CD4-positive, alpha-beta T cell (primary cell): ENCODE data around the gene AGMO. TPM values are rescaled to one million over a fixed set of nuclear protein-coding genes. Genes with fewer than 3 reads are reported as not detected.

Experiments
- ATAC-seq: fragments of 200-7000 bp; cut with Tn5 transposase; one replicate; pipeline ENCODE4 v1.10.0; 2022; ENCODE audit warnings: mild to moderate bottlenecking; ENCODE audit not compliant: poor library complexity
- CTCF ChIA-PET: fragments of 350-600 bp; sonication (Branson Sonifier 250); formaldehyde crosslinking; loops from one replicate; lab custom pipeline; 2021; ENCODE audit warnings: antibody characterized with exemption, inconsistent platforms; lab: Charles Lee
- POLR2A ChIA-PET: fragments of 350-600 bp; sonication (Branson Sonifier 250); formaldehyde crosslinking; loops from one replicate; lab custom pipeline; 2021; ENCODE audit warnings: antibody characterized with exemption, inconsistent platforms; lab: Charles Lee
- DNase-seq, 14 experiments: peaks; one replicate each; pipeline ENCODE4 v3.0.0-alpha.2; 2013 to 2020; ENCODE audit warnings: mixed read lengths in 2 of 14
- H3K27ac ChIP-seq, 2 donors: one replicate each; pipeline versions ENCODE4 v1.5.1 to v1.7.0; 2013; ENCODE audit warnings: low read length in 2 of 2, low read depth in 1 of 2, mild to moderate bottlenecking in 1 of 2
- H3K27me3 ChIP-seq, 2 experiments: 1 replicate in 1 of 2; 2 replicates in 1 of 2; pipeline versions ENCODE4 v1.6.1 to v1.7.0; 2013; ENCODE audit warnings: low read length in 2 of 2, control low read depth in 1 of 2, mild to moderate bottlenecking in 1 of 2, moderate library complexity in 1 of 2; ENCODE audit not compliant: insufficient read depth in 2 of 2, control insufficient read depth in 1 of 2
- H3K36me3 ChIP-seq: one replicate; pipeline ENCODE4 v1.6.1; 2013; ENCODE audit warnings: low read length, control low read depth; ENCODE audit not compliant: insufficient read depth
- H3K4me1 ChIP-seq: one replicate; pipeline ENCODE4 v1.6.1; 2013; ENCODE audit warnings: low read length, control low read depth; ENCODE audit not compliant: insufficient read depth
- H3K4me3 ChIP-seq: one replicate; pipeline ENCODE4 v1.5.1; 2013; ENCODE audit warnings: mild to moderate bottlenecking, low read length, moderate library complexity
- H3K9me3 ChIP-seq, 2 experiments: 1 replicate in 1 of 2; 2 replicates in 1 of 2; pipeline versions ENCODE4 v1.6.1 to v1.7.0; 2013; ENCODE audit warnings: low read length in 2 of 2, mild to moderate bottlenecking in 2 of 2, control low read depth in 1 of 2, moderate library complexity in 1 of 2; ENCODE audit not compliant: control insufficient read depth in 1 of 2, insufficient read depth in 1 of 2
- H3K27ac Mint-ChIP-seq: one replicate; pipeline ENCODE4 v1.8.0; 2020; ENCODE audit warnings: mixed read lengths
- H3K27me3 Mint-ChIP-seq: one replicate; pipeline ENCODE4 v1.8.0; 2021; ENCODE audit warnings: mixed read lengths
- H3K36me3 Mint-ChIP-seq: one replicate; pipeline ENCODE4 v1.8.0; 2021; ENCODE audit warnings: low read depth, mixed read lengths
- H3K4me1 Mint-ChIP-seq: one replicate; pipeline ENCODE4 v1.8.0; 2021; ENCODE audit warnings: low read depth, mixed read lengths
- H3K4me3 Mint-ChIP-seq: one replicate; pipeline ENCODE4 v1.8.0; 2020; ENCODE audit warnings: mild to moderate bottlenecking, mixed read lengths
- H3K9me3 Mint-ChIP-seq: one replicate; pipeline ENCODE4 v1.8.0; 2020; ENCODE audit warnings: mixed read lengths
- intact Hi-C, 2 experiments: fragments of 100-400 bp; cut with DNase I in 1 of 2; cut with micrococcal nuclease in 1 of 2; formaldehyde crosslinking; loops; one replicate each; pipeline versions ENCODE4 v1.15.1 to v1.9.0; 2023 to 2025; cut with DNase I, micrococcal nuclease
- total RNA-seq, 174 experiments: library from RNA in 2 of 174; stranded (reverse) in 2 of 174; gene quantifications; one replicate each; pipeline ENCODE4 v1.2.3 and lab custom pipeline; 2021 to 2026
- TF ChIP-seq, protein P1 (sequence below): fragments of 200-600 bp; IDR thresholded peaks from one replicate; pipeline ENCODE4 v1.8.0; 2022; ENCODE audit warnings: antibody characterized with exemption, mild to moderate bottlenecking

Gene AGMO
- total RNA-seq, 2 experiments from 2014 or later: not detected

GRCh38 chr7:15485431-15485830, 76.4 kb downstream of the AGMO start:
- Histone ChIP-seq H3K36me3 (no peaks in the 10 kb centered on the region), H3K4me1 (no peaks in the 10 kb centered on the region), H3K9me3 (peaks cover 0 to 3% of the 10 kb centered on the region in 2 experiments), H3K27me3 (no peaks in the 10 kb centered on the region), H3K27ac (no peak overlapping the region), H3K4me3 (no peak overlapping the region)
- no peak for DNase-seq
- H3K27me3 Mint-ChIP-seq: no peaks in the 10 kb centered on the region
- no peaks in the 10 kb centered on the region for H3K4me1 Mint-ChIP-seq
- H3K36me3 Mint-ChIP-seq: no peaks in the 10 kb centered on the region
- ATAC-seq: no peak
- TF ChIP-seq, protein P1, sequence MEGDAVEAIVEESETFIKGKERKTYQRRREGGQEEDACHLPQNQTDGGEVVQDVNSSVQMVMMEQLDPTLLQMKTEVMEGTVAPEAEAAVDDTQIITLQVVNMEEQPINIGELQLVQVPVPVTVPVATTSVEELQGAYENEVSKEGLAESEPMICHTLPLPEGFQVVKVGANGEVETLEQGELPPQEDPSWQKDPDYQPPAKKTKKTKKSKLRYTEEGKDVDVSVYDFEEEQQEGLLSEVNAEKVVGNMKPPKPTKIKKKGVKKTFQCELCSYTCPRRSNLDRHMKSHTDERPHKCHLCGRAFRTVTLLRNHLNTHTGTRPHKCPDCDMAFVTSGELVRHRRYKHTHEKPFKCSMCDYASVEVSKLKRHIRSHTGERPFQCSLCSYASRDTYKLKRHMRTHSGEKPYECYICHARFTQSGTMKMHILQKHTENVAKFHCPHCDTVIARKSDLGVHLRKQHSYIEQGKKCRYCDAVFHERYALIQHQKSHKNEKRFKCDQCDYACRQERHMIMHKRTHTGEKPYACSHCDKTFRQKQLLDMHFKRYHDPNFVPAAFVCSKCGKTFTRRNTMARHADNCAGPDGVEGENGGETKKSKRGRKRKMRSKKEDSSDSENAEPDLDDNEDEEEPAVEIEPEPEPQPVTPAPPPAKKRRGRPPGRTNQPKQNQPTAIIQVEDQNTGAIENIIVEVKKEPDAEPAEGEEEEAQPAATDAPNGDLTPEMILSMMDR: no peak
- no peak overlapping the region for H3K4me3 Mint-ChIP-seq
- no peak overlapping the region for H3K27ac Mint-ChIP-seq
- intact Hi-C loops: no loop called here
- ChIA-PET CTCF (no interaction called here), POLR2A (no interaction called here)
- no peaks in the 10 kb centered on the region for H3K9me3 Mint-ChIP-seq

- H3K4me1 Mint-ChIP-seq: no peaks in the 10 kb centered on the region
- Histone ChIP-seq H3K9me3 (peaks cover 0 to 3% of the 10 kb centered on the region in 2 experiments), H3K27ac (no peak overlapping the region), H3K4me1 (no peaks in the 10 kb centered on the region), H3K4me3 (no peak overlapping the region), H3K27me3 (no peaks in the 10 kb centered on the region), H3K36me3 (no peaks in the 10 kb centered on the region)
- H3K27ac Mint-ChIP-seq: no peak overlapping the region
- POLR2A ChIA-PET: no interaction called here
- intact Hi-C loops: no loop called here
- CTCF ChIA-PET: no interaction called here
- TF ChIP-seq, protein P1: no peak
- H3K4me3 Mint-ChIP-seq: no peak overlapping the region
- ATAC-seq (no peak), DNase-seq (no peak)
- no peaks in the 10 kb centered on the region for H3K27me3 Mint-ChIP-seq
- H3K9me3 Mint-ChIP-seq: peaks cover 4% of the 10 kb centered on the region
- no peaks in the 10 kb centered on the region for H3K36me3 Mint-ChIP-seq
Observed at GRCh38 chr7:15481132-15481531, 80.7 kb downstream of the AGMO start.

GRCh38 chr7:15478401-15478800, 83.4 kb downstream of the AGMO start:
- intact Hi-C loops: no loop called here
- H3K9me3 Mint-ChIP-seq: peaks cover 6% of the 10 kb centered on the region
- Histone ChIP-seq H3K4me1 (no peaks in the 10 kb centered on the region), H3K27me3 (no peaks in the 10 kb centered on the region), H3K36me3 (no peaks in the 10 kb centered on the region), H3K9me3 (peaks cover 0 to 3% of the 10 kb centered on the region in 2 experiments), H3K4me3 (no peak overlapping the region), H3K27ac (no peak overlapping the region)
- ChIA-PET CTCF (no interaction called here), POLR2A (no interaction called here)
- TF ChIP-seq, protein P1: no peak
- ATAC-seq (no peak), DNase-seq (no peak)
- H3K27ac Mint-ChIP-seq: no peak overlapping the region
- H3K4me3 Mint-ChIP-seq: no peak overlapping the region
- H3K36me3 Mint-ChIP-seq: no peaks in the 10 kb centered on the region
- H3K27me3 Mint-ChIP-seq: no peaks in the 10 kb centered on the region
- no peaks in the 10 kb centered on the region for H3K4me1 Mint-ChIP-seq
